Sigmoid colon (tissue), 7 donors: ENCODE measurements around the gene ZNF474. TPM values are rescaled to one million over a fixed set of nuclear protein-coding genes. Genes with fewer than 3 reads are reported as not detected.

Experiments used
- DNase-seq: peaks from one replicate; pipeline ENCODE4 v3.0.0-alpha.2; 2019
- H3K27ac ChIP-seq, 4 donors: fragments of 200-600 bp; sonication (generic); one replicate each; pipeline ENCODE4 v1.5.1; 2016 to 2019; ENCODE audit warnings: mild to moderate bottlenecking in 1 of 4
- H3K27me3 ChIP-seq, 3 donors: fragments of 200-600 bp; sonication (generic); one replicate each; pipeline ENCODE4 v1.5.1; 2019; ENCODE audit warnings: mild to moderate bottlenecking in 1 of 3
- H3K36me3 ChIP-seq, 4 donors: fragments of 200-600 bp; sonication (generic); one replicate each; pipeline ENCODE4 v1.5.1; 2016 to 2019
- H3K4me1 ChIP-seq, 4 donors: fragments of 200-600 bp; sonication (generic); one replicate each; pipeline ENCODE4 v1.5.1; 2017 to 2019
- H3K4me3 ChIP-seq, 4 donors: fragments of 200-600 bp; sonication (generic); one replicate each; pipeline ENCODE4 v1.5.1; 2017 to 2019; ENCODE audit warnings: mild to moderate bottlenecking in 2 of 4, moderate library complexity in 1 of 4
- H3K9me3 ChIP-seq, 4 donors: fragments of 200-600 bp in 3 of 4; sonication (generic) in 3 of 4; one replicate each; pipeline versions ENCODE4 v1.5.1 to v1.6.1; 2013 to 2019
- EP300 ChIP-seq, 4 donors: sonication (generic); formaldehyde crosslinking; IDR thresholded peaks; one replicate each; pipeline ENCODE4 v1.6.1; 2017; ENCODE audit warnings: antibody characterized with exemption in 4 of 4
- POLR2A ChIP-seq, 2 donors: fragments of 450-650 bp; IDR thresholded peaks; one replicate each; pipeline ENCODE4 v1.6.1; 2016; ENCODE audit warnings: antibody characterized with exemption in 2 of 2, mild to moderate bottlenecking in 2 of 2, moderate library complexity in 2 of 2
- POLR2AphosphoS5 ChIP-seq, 4 donors: sonication (generic); formaldehyde crosslinking; IDR thresholded peaks; one replicate each; pipeline ENCODE4 v1.6.1; 2017; ENCODE audit warnings: antibody characterized with exemption in 4 of 4
- WGBS, 2 donors: extraction: QIAGEN DNeasy Blood & Tissue Kit; methylation state at CpG; one replicate each; pipeline ENCODE4 v1.1.7; 2013; 5-methylcytosine and 5-hydroxymethylcytosine counted together
- intact Hi-C: fragments of 100-400 bp; cut with DNase I; formaldehyde crosslinking; loops from one replicate; pipeline ENCODE4 v1.15.1; 2023
- polyA plus RNA-seq, 3 donors: library from polyadenylated mRNA; stranded (reverse); fragments of 200-250 nt; gene quantifications; one replicate each; pipeline ENCODE4 v1.2.3, GENCODE V29; 2013
- total RNA-seq, 4 donors: library from RNA; depleted of rRNA; stranded (reverse); fragments of >200 nt; gene quantifications; one replicate each; pipeline ENCODE4 v1.1.0, GENCODE V29; 2016
- TF ChIP-seq, protein P1 (sequence below), 4 experiments: fragments of 450-650 bp in 3 of 4; fragments of 200-600 bp in 1 of 4; IDR thresholded peaks; one replicate each; pipeline ENCODE4 v1.5.1; 2016 to 2019; ENCODE audit warnings: antibody characterized with exemption in 4 of 4, mild to moderate bottlenecking in 3 of 4, moderate library complexity in 2 of 4
- donor health status: healthy with polysubstance abuse.
- donor health status: Bipolar disorder and iron deficiency.
- donor health status: healthy.

Gene ZNF474
- total and polyA plus RNA-seq, 7 donors: 0.07 to 0.28 (median 0.27) TPM; not detected in 4

DNA sequence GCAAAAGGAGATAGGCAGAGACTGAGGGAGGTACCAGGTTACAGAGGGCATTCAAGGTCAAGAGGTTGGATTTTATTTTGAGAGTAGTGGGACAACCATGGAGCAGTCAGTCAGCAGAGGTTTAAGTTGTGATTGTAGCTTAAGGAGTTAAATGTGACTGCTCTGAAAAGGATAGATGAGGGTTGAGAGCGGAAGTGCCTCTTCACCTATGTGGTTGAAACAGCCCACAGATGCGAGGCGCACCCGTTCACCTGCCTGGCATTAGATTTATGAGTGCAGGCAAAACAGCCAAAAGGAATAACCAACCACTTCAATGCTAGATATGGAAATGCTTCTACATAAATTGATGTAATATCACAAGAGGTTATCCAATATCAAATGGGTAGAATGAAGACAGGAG lies 8.4 kb downstream of the ZNF474 start:
- 52 to 84% methylated on average over 4 of the region's 4 CpGs for WGBS, 2 donors
- H3K4me3 ChIP-seq: no peak overlapping the region
- H3K36me3 ChIP-seq: no peaks in the 10 kb centered on the region
- H3K27ac ChIP-seq: no peak overlapping the region
- intact Hi-C loops: no loop called here
- no peaks in the 10 kb centered on the region for H3K9me3 ChIP-seq
- TF ChIP-seq, protein P1, sequence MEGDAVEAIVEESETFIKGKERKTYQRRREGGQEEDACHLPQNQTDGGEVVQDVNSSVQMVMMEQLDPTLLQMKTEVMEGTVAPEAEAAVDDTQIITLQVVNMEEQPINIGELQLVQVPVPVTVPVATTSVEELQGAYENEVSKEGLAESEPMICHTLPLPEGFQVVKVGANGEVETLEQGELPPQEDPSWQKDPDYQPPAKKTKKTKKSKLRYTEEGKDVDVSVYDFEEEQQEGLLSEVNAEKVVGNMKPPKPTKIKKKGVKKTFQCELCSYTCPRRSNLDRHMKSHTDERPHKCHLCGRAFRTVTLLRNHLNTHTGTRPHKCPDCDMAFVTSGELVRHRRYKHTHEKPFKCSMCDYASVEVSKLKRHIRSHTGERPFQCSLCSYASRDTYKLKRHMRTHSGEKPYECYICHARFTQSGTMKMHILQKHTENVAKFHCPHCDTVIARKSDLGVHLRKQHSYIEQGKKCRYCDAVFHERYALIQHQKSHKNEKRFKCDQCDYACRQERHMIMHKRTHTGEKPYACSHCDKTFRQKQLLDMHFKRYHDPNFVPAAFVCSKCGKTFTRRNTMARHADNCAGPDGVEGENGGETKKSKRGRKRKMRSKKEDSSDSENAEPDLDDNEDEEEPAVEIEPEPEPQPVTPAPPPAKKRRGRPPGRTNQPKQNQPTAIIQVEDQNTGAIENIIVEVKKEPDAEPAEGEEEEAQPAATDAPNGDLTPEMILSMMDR (IDR thresholded peaks at IDR 0.05): no peak
- TF ChIP-seq POLR2AphosphoS5 (IDR thresholded peaks at IDR 0.05): no peak
- no peak for TF ChIP-seq POLR2A (IDR thresholded peaks at IDR 0.05)
- TF ChIP-seq EP300 (IDR thresholded peaks at IDR 0.05): no peak
- H3K4me1 ChIP-seq: no peaks in the 10 kb centered on the region
- H3K27me3 ChIP-seq: no peaks in the 10 kb centered on the region
- no peak for DNase-seq

DNA sequence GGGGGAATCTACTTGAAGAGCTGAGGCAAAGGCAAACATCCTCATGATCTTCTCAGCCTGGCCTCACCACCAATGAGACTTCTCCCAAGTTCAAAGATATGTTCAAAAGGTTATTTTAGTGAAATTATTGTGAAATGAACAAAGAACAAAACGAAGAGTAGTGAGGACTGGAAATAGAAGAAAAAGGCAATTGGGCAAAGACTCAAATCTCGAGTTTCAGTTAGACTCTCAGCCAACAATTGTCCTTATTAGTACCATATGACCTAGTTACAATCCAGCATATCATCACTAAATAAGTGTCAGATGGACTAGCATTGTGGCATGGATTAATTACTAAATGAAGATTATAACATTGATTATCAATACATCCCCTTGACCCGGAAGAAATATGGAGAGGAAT lies 9.0 kb downstream of the ZNF474 start:
- Histone ChIP-seq H3K9me3 (no peaks in the 10 kb centered on the region), H3K27ac (no peak overlapping the region), H3K36me3 (no peaks in the 10 kb centered on the region), H3K4me3 (no peak overlapping the region), H3K27me3 (no peaks in the 10 kb centered on the region), H3K4me1 (no peaks in the 10 kb centered on the region)
- WGBS, 2 donors: 76 to 87% methylated on average over 3 of the region's 3 CpGs
- intact Hi-C loops: no loop called here
- TF ChIP-seq EP300 (IDR thresholded peaks at IDR 0.05) (no peak), POLR2A (IDR thresholded peaks at IDR 0.05) (no peak), POLR2AphosphoS5 (IDR thresholded peaks at IDR 0.05) (no peak)
- TF ChIP-seq, protein P1 (IDR thresholded peaks at IDR 0.05): no peak
- DNase-seq: no peak

DNA sequence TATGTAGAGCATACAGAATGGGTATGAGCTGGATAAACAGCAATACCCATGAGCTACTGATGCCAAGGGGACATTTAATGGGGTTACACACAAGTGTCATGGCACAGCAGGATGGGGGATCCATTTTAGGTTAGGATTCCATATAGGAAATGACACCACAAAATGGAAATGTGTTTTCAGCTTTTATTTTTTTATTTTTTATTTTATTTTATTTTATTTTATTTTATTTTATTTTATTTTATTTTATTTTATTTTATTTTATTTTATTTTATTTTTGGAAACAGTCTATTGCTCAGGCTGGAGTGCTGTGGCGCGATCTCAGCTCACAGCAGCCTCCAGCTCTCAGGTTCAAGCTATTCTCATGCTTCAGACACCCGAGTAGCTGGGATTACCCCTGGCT lies 11.6 kb downstream of the ZNF474 start:
- intact Hi-C loops: no loop called here
- Histone ChIP-seq H3K4me1 (peaks cover 0 to 1% (median 0%) of the 10 kb centered on the region in 4 donors), H3K4me3 (no peak overlapping the region), H3K27ac (no peak overlapping the region), H3K9me3 (no peaks in the 10 kb centered on the region), H3K27me3 (no peaks in the 10 kb centered on the region), H3K36me3 (no peaks in the 10 kb centered on the region)
- 92 to 95% methylated on average over 3 of the region's 3 CpGs for WGBS, 2 donors
- no peak for DNase-seq
- TF ChIP-seq POLR2AphosphoS5 (IDR thresholded peaks at IDR 0.05): no peak
- TF ChIP-seq, protein P1 (IDR thresholded peaks at IDR 0.05): no peak
- no peak for TF ChIP-seq POLR2A (IDR thresholded peaks at IDR 0.05)
- TF ChIP-seq EP300 (IDR thresholded peaks at IDR 0.05): no peak

DNA sequence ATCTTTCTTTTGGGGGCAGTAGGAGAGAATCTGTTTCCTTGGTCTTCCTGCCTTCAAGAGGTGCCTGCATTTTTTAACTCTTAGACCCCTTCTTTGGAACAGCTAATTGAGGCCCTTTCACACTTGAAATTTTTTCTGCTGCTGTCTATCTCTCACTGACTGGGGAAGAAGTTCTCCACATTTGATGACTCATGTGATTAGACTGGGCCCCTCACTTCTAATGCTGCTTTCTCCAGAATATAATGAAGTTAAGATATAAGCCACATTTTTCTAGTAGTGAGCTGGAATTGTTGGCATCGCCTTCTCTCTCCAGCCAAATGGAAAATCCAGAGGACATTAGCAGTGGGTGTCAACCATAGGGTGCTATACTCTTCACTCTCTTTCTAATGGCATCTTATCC lies 12.4 kb downstream of the ZNF474 start:
- Histone ChIP-seq H3K27ac (no peak overlapping the region), H3K27me3 (no peaks in the 10 kb centered on the region), H3K4me3 (no peak overlapping the region), H3K36me3 (no peaks in the 10 kb centered on the region), H3K4me1 (peaks cover 0 to 7% (median 0%) of the 10 kb centered on the region in 4 donors), H3K9me3 (no peaks in the 10 kb centered on the region)
- 92 to 97% methylated on average over 1 of the region's 1 CpG for WGBS, 2 donors
- intact Hi-C loops: no loop called here
- TF ChIP-seq POLR2AphosphoS5 (IDR thresholded peaks at IDR 0.05) (no peak), POLR2A (IDR thresholded peaks at IDR 0.05) (no peak), EP300 (IDR thresholded peaks at IDR 0.05) (no peak)
- TF ChIP-seq, protein P1 (IDR thresholded peaks at IDR 0.05): no peak
- no peak for DNase-seq

DNA sequence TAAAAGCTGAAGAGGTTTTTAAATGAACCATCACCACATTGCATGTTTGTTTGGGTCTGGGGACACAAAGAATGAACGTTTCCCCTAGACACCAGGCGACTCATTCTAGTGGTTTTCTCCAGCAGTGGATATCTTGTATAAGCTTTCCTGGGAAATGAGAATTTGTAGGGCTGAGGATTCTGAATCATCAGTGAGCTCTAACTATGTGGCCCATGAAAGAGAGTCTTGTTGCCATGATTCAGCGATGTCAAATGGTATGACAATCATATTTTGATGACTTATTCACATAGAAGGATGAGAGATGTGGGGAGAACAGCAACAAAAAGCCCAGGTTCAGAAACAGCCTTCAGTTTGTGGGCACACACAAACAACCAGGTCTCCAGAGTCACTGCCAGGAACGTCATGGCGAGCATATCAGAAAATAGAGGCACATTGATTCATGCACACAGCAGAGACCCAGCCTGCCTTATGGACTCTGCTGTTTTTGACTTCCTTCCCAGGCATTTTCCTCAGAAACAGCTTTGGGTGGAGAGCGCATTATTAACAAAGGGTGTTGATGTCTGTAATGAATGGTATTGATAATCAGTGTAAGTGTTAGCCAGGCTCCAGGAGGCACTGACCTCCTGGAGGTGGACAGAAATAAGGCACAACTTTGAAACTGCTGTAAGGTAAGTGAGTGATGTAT lies 13.3 kb downstream of the ZNF474 start:
- TF ChIP-seq POLR2AphosphoS5 (IDR thresholded peaks at IDR 0.05) (no peak), POLR2A (IDR thresholded peaks at IDR 0.05) (no peak), EP300 (IDR thresholded peaks at IDR 0.05) (no peak)
- TF ChIP-seq, protein P1 (IDR thresholded peaks at IDR 0.05): no peak
- intact Hi-C loops: no loop called here
- H3K9me3 ChIP-seq: no peaks in the 10 kb centered on the region
- 89 to 91% methylated on average over 6 of the region's 6 CpGs for WGBS, 2 donors
- no peak overlapping the region for H3K4me3 ChIP-seq
- peaks cover 0 to 10% (median 4%) of the 10 kb centered on the region in 4 donors for H3K4me1 ChIP-seq
- H3K36me3 ChIP-seq: no peaks in the 10 kb centered on the region
- H3K27ac ChIP-seq: no peak overlapping the region
- no peak for DNase-seq
- no peaks in the 10 kb centered on the region for H3K27me3 ChIP-seq
